Esophagus muscularis mucosa (tissue), 4 donors: Measurements from ENCODE around the gene COX17.

Experiments
- EP300 ChIP-seq: sonication (generic); formaldehyde crosslinking; IDR thresholded peaks from one replicate; pipeline ENCODE4 v1.6.1; 2017; ENCODE audit warnings: antibody characterized with exemption
- POLR2A ChIP-seq: fragments of 450-650 bp; IDR thresholded peaks from one replicate; pipeline ENCODE4 v1.6.1; 2017; ENCODE audit warnings: antibody characterized with exemption, moderate library complexity, mild to moderate bottlenecking, low read depth
- POLR2AphosphoS5 ChIP-seq, 2 donors: sonication (generic); formaldehyde crosslinking; IDR thresholded peaks; one replicate each; pipeline ENCODE4 v1.6.1; 2017; ENCODE audit warnings: antibody characterized with exemption in 2 of 2
- TF ChIP-seq, protein P1 (sequence below), 3 experiments: fragments of 200-600 bp in 2 of 3; fragments of 450-650 bp in 1 of 3; sonication (generic) in 2 of 3; IDR thresholded peaks; one replicate each; pipeline ENCODE4 v1.5.1; 2017 to 2019; ENCODE audit warnings: antibody characterized with exemption in 3 of 3, mild to moderate bottlenecking in 2 of 3, moderate library complexity in 1 of 3

DNA sequence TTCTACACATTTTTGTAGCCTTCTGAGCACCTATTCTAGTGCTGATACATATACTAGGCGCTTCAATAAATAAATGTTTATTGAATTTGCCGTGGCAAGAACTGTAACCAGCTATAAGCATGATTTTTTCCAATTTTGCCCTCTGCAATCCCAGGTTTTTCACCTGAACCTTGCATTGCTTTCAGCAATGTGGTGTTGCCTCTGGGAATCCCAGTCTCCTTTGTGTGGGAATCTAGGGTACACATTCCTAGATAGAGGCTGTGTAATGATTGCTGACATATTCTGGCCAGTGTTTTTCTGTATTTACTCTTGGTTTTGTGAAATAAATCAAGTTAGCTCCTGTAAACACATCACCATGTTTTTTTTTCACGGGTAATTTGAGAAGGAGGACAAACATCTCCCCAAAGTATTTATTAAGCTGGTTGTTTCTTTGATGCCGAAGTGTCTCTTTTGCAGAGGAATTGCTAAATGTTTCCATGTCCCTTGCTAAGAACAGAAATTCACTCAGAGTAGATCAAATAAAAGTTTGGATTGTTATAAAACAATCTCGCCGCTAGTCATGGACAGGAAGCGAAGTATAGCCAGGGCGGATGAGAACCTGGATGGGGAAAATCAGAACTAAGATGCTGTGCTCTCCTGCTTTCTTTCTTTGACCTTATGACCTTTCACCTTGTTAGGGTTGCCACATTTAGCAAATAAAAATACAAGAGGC lies 26.8 kb upstream of the COX17 start:
- TF ChIP-seq, protein P1, sequence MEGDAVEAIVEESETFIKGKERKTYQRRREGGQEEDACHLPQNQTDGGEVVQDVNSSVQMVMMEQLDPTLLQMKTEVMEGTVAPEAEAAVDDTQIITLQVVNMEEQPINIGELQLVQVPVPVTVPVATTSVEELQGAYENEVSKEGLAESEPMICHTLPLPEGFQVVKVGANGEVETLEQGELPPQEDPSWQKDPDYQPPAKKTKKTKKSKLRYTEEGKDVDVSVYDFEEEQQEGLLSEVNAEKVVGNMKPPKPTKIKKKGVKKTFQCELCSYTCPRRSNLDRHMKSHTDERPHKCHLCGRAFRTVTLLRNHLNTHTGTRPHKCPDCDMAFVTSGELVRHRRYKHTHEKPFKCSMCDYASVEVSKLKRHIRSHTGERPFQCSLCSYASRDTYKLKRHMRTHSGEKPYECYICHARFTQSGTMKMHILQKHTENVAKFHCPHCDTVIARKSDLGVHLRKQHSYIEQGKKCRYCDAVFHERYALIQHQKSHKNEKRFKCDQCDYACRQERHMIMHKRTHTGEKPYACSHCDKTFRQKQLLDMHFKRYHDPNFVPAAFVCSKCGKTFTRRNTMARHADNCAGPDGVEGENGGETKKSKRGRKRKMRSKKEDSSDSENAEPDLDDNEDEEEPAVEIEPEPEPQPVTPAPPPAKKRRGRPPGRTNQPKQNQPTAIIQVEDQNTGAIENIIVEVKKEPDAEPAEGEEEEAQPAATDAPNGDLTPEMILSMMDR (IDR thresholded peaks at IDR 0.05), result no peak
- TF ChIP-seq POLR2A (no peak), POLR2AphosphoS5 (IDR thresholded peaks at IDR 0.05) (no peak), EP300 (no peak)
